Sigmoid colon (tissue), 4 donors: ENCODE measurements around the gene METTL26.

ENCODE experiments used
- CTCF ChIP-seq, 4 experiments: fragments of 450-650 bp in 3 of 4; fragments of 200-600 bp in 1 of 4; IDR thresholded peaks; one replicate each; pipeline ENCODE4 v1.5.1; 2016 to 2019; ENCODE audit warnings: antibody characterized with exemption in 4 of 4, mild to moderate bottlenecking in 3 of 4, moderate library complexity in 2 of 4
- EP300 ChIP-seq, 4 donors: sonication (generic); formaldehyde crosslinking; IDR thresholded peaks; one replicate each; pipeline ENCODE4 v1.6.1; 2017; ENCODE audit warnings: antibody characterized with exemption in 4 of 4
- POLR2A ChIP-seq, 2 donors: fragments of 450-650 bp; IDR thresholded peaks; one replicate each; pipeline ENCODE4 v1.6.1; 2016; ENCODE audit warnings: antibody characterized with exemption in 2 of 2, mild to moderate bottlenecking in 2 of 2, moderate library complexity in 2 of 2
- POLR2AphosphoS5 ChIP-seq, 4 donors: sonication (generic); formaldehyde crosslinking; IDR thresholded peaks; one replicate each; pipeline ENCODE4 v1.6.1; 2017; ENCODE audit warnings: antibody characterized with exemption in 4 of 4

GRCh38 chr16:632486-633335 lies 3.4 kb downstream of the METTL26 start:
- TF ChIP-seq CTCF (IDR thresholded peaks at IDR 0.05) (no peak), POLR2AphosphoS5 (IDR thresholded peaks at IDR 0.05) (no peak), POLR2A (IDR thresholded peaks at IDR 0.05) (no peak), EP300 (IDR thresholded peaks at IDR 0.05) (no peak)
